ENCODE results near the gene ALDH4A1. TPM values are rescaled to one million over a fixed set of nuclear protein-coding genes. Genes with fewer than 3 reads are reported as not detected.

Gene ALDH4A1
- total RNA-seq, 1 donor from 2014 or later = 4.5 TPM

DNA sequence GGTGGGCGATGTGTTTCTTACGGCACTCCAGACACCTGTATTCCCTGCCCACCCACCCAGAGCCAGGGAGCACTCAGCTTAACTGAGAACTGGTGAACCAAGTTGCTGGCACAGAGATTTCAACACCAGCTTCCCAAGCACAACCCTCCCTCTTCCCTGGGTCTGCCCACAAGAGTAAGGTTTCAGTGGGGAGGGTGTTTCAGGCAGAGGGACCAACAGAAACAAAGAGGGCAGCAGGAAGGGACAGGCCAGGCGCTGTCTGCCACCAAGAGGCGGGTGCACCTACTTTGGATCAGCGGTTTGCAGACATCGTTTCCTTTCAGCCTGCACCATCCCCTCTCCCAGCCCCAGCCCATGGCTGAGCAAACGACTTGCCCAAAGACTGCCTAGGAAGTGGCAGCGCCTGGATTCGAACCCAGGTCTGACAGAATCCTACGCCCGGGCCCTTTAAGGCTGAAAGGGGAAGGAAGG lies 21.9 kb upstream of the ALDH4A1 start:
- DNase-seq (ENCODE audit: low spot score in 2 of 2) (no peak), FAIRE-seq (no peak)

DNA sequence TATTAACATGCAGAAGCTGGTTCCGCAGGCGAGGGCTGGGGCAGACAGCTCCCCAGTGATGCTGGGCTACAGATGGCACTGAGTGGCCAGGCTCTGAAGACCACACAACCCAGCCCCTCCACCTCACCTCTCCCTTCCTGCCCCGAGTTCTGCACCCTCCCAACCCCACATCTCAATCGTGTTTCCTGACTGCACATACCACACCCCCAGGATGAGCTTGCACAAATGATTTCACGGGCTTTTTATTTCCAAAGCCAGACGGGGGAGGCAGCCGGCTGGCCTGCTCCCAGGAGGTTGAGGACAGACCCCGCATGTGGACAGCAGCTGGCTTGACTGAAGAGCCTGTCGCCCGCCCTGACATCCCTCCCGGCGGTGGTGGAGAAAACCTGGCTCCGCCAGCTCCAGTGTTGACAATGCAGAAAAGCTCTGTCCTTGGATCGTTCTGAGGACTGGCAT lies 21.4 kb upstream of the ALDH4A1 start:
- FAIRE-seq = no peak
- no peak for DNase-seq (ENCODE audit: low spot score in 2 of 2)

DNA sequence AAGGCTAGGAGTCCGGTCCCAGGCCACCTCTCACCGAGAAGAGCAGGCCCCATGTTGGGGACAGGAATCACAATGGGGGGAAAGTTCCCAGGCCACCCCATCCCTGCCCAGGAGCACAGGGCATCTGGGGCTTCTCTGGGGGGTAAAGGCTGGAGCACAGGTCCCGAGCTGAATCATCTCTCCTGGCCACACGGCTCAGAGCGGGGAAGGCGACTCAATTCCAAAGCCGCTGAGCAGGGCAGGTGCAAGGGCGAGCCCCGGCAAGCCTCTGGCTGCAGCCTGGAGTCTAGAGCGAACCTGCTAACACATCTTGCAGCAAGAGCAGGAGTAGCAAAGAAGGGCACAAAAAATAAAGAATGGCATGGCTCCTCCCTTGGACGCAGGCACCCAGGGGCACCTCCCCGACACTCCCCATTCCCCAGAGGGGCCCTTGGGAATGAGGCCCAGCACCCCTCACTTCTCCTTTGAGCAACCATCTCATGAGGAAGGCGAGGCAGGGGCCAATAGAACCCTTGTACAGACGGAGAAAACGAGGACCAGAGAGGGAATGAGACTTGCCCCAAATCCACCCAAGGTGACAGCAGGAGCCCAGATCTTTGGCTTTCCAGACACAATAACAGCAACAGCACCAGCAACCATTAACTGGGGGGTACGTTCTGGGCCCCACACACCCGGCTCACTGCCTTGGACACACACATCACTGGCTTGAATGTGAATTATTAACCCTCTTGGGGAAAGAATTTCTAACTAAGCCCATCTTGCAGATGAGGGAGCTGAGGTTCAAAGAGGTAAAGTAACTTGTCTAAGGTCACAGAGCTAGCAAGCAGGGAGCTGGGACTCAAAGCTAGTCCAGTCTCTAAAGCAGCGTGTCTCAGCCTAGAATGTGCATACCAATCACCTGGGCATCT lies 20.7 kb upstream of the ALDH4A1 start:
- no peak for DNase-seq (ENCODE audit: low spot score in 2 of 2)
- FAIRE-seq = no peak

DNA sequence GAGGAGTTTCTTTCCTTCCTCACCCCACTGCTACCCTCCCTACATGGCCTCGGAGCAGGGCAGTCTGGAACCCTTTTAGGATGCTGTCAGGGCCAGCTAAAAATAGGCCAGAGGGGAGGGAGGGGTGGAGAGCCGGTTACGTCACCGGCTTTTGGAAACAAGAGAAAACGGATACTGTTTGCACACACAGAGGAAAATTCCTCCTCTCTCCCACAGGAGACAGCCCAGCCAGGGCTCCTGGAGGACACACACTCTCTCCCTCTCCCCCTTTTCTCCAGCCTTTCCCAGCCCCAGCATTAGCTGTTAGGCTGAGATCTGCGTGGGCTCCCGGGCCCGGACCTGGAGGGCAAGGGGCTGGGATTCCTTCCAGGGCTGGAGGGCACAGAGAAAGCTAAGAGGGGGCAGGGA lies 20.0 kb upstream of the ALDH4A1 start:
- DNase-seq (ENCODE audit: low spot score in 2 of 2) (peak; percentile 66 to 84), FAIRE-seq (no peak)

DNA sequence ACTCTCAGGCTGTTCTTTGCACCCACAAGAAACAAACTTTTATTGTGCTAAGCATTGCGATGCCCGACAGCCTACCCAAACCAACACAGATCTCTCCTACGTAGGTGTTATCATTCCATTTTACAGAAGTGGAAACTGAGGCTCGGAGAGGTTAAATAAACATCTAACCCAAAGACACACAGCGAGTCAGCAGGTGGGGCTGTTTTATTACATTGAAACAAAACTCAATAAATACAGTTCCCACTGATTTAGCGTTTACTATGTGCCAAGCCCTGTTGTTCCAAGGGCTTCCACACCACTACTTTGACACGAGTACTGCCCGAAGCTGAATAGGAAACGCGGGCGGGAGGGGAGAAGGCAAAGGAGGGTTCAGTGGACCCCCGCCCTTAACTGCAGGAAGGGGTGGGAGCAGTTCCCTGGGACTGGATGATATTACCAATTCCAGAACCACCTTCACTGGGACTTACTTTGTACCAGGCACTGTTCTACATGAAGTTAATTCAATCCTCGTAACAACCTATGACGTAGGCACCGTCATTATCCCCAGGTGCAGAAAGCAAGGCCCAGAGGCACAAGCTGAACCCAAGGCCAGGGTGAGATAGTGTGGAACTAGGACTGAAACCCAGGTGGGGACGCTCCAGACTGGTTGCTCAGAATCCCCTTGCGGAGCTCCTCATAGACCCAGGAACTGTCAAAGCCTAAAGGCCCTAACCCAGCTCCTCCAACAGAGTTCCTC lies 19.3 kb upstream of the ALDH4A1 start:
- no peak for FAIRE-seq

DNA sequence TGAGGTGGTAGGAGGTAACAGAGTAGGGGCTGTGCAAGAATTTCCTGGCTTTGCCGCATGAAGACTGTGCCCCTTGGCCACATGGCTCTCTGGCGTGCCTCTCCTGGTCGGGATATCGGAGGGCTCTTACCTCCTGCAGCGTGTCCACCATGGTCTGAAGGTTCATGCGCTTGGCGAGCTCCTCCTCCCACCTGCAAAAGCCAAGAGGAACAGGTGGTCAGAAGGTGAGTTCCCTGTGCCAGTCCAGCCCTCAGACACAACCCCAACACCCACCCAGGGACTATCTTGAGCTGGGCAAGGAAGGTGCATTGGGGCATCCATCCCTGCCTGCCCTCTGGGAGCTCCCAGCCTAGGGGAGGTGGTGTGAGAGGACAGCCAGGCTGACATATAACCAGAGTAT lies 18.6 kb upstream of the ALDH4A1 start:
- DNase-seq (ENCODE audit: low spot score in 2 of 2) (no peak), FAIRE-seq (no peak)

More for the DNA sequence above, 19.3 kb upstream of the ALDH4A1 start:
- no peak for DNase-seq (ENCODE audit: low spot score in 2 of 2)

DNA sequence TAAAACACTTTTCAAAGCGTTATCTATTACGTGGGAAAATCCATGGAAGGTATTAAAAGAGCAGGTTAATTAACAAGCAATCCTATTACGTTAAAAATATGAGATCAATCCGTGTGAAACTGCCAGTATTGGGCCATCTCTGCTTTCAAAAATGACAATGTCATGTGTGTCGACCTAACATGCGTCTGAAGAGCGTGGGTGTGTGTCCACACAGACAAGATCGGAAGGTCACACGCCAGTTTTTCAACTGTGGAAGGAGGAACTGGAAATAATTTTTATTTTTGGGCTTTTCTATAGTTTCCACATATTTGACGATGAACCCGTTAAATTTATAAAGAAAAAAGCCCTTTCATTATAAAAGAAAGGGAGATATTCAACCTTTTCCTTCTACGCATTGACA lies 17.6 kb upstream of the ALDH4A1 start:
- no peak for DNase-seq (ENCODE audit: low spot score in 2 of 2)

DNA sequence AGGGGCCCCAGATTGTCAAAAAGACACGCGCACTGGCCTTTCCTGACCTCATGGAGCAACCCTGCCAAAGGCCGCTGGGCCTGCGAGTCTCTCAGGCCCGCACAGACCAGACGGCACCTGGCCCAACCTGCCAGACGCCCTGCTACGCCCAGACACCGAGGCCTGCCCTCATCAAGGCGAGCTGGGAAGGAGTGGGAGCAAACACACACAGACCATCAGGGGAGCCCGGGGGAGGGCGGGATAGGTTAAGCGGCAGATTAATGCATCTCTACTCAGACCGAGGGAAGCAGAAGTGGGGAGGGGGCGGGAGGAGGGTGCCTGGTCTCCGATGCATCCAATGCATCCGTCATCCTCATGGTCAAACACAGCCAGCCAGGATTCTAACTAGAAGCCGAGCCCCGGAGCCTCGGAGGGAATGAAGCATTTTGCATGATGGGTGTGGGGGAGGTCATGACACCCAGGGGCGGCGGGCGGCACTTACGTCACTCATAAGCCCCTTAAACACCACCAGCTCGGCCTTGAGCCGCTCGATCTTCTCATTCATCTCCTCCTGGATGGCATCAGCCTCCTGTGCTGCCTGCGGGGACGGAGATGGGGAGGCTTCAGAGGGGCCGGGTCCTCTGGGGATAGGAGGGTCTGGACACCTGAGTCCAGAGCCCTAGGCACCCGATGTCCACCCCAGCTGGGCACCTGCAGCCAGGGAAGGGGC lies 17.0 kb upstream of the ALDH4A1 start:
- DNase-seq (ENCODE audit: low spot score in 2 of 2) = no peak
- no peak for FAIRE-seq

More for the DNA sequence above, 17.6 kb upstream of the ALDH4A1 start:
- FAIRE-seq = no peak

DNA sequence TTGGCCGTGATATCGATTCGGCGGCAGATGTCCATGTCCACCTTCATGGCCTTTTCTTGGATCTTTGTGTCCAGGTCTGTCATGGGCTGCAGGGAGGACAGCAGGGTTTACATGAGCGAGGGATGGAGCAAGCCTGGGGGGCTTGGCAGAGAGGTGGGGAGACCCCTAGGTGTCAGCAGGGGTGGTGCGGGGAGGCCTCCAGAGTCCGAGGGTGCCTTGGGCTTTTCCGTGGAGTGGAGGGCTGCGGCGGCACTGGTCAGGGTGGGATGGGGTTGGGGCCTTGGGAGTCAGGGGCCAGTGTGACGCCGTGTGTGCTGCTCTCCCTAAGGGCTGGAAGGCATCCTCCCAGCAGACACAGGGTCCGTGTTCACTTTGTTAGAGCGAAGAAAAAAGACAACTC lies 16.1 kb upstream of the ALDH4A1 start:
- no peak for FAIRE-seq
- DNase-seq (ENCODE audit: low spot score in 2 of 2) = no peak

DNA sequence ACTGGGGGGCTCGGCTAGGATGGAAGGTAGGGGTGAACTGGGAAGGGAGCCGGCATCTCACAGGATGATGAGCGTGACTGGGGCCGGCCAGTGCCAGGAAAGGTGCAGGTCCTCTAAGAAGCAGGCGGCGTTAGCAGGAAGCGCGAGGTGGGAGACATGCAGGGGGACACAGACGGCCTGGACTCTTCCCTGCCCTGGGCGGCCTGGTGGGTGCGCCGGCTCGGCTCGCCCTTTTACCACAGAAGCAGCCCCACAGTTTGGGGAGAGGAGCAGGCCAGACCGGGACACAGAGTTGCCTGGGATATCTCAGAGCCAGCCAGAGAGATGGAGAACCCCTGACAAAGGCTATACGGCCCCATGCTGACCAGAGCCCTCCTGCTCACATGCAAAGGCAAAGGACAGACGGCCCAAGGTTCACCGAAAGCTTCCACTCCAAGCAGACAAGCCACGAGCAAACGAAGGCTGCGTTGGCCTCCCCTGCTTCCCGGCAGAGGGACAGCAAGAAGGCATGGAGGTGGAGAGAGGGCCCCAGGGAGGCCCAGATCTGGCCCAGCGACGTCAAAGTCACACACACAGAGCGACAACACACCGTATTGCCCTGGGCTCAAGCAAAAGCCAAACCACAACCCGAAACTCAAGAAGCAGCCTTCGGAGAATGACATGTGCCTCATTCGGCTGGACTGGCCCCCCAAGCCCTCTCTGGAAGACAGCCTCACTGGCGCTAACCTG lies 14.9 kb upstream of the ALDH4A1 start:
- FAIRE-seq (no peak), DNase-seq (ENCODE audit: low spot score in 2 of 2) (no peak)

DNA sequence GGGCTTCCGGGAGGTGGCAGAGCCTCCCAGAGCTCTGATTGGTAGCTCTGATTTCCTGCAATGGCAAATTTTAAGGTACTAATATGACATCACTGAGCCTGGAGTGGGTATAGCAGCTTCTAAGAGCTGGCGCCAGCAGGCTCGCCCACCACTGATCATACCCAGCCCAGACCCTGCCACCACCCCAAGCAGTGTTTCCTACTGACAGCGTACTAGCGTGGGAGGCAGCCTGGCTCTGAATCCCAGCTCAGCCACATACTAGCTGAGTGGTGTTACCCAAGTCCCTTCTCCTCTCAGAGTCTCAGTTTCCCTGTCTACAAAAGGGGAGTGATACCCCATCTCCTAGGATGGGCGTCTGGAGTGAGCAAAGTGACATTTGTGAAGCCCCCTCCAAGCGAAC lies 13.0 kb upstream of the ALDH4A1 start:
- DNase-seq (ENCODE audit: low spot score in 2 of 2) (no peak), FAIRE-seq (no peak)

DNA sequence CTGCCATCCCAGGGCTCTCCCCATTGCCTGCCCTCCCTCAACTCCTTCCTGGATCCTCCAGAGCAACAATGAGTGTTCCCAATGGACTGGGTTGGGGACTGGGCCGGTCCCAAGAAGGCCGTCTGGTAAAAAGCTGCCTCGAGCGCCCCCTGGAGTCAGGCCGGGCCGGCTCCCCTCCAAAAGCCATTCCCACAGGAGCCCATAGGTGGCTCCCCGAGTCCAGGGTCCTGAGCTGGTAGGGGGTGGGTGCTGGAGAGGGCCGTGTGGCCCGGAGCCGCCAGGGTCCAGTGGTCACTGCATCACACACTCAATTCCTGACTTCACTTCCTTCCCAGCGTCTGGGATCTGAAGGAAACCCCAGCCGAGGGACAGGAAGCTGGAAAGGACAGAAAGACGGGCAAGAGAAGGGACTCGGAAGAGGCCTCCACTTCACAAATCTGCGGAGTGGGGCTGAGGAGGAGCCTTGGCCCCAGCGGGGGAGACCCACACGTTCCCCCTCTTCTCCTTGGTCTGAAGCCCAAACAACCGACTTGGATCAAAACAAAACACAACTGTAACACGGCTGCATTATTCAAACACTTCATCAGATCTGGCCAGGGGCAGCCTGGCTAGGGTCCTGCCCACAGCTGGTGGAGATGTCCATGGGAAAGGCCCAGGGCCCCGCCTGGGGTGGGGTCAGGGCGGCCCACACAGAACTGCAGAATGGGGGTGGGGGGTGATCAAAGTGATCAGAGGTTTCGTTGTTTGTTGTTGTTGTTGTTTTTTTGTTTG lies 10.9 kb upstream of the ALDH4A1 start:
- FAIRE-seq (no peak), DNase-seq (ENCODE audit: low spot score in 2 of 2) (peak; percentile 71 to 90)

DNA sequence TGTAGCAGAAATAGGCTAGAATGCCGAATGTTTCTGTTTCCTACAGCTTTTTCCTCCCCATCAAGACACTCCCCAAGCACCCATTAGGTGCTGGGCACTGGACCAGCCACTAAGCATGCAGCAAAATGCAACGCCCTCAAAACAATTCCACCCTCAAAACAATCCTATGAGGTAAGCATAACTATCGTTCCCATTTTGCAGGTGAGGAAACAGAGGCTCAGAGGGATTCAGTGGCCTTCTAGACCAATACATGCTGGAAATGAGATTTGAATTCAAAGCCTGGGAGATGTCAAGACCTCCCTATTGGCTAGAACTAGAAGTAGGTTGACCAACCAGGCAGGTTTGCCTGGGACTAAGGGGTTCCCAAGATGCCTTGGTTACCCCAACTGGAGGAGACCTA lies 10.2 kb upstream of the ALDH4A1 start:
- no peak for FAIRE-seq

DNA sequence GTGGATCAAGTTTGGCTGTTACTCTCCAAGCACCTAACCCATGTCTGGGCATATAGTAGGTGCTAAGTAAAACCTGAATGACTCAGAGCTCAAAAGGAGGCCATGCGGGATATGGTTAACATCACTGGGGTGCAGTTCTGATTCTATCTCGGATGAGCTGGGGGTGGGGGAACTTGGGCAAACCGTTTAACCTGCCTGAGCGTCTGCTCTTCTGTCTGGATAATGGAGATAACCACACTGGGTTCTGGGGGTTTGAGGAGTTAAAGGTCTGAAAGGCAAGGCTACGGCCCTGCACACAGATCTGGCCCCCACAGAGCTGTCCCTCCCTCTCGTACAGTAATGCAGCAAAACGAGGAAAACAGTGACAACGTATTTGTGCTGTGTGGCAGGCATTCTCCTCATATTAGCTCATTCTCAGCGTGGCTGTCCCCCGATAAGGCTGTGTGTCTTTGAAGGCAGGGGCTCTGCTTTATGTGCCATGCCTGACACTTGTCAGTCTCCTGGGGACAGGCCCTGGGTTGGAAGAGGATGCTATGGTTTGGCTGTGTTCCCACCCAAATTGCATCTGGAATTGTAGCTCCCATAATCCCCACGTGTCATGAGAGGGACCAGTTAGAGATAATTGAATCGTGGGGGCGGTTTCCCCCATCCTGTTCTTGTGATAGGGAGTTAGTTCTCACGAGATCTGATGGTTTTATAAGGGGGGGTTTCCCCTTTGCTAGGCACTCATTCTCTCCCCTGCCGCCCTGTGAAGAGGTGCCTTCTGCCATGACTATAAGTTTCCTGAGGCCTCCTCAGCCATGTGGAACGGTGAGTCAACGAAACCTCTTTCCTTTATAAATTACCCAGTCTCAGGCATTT lies 6.8 kb upstream of the ALDH4A1 start:
- FAIRE-seq (no peak), DNase-seq (ENCODE audit: low spot score in 2 of 2) (no peak)

More for the DNA sequence above, 10.2 kb upstream of the ALDH4A1 start:
- DNase-seq (ENCODE audit: low spot score in 2 of 2) = no peak

DNA sequence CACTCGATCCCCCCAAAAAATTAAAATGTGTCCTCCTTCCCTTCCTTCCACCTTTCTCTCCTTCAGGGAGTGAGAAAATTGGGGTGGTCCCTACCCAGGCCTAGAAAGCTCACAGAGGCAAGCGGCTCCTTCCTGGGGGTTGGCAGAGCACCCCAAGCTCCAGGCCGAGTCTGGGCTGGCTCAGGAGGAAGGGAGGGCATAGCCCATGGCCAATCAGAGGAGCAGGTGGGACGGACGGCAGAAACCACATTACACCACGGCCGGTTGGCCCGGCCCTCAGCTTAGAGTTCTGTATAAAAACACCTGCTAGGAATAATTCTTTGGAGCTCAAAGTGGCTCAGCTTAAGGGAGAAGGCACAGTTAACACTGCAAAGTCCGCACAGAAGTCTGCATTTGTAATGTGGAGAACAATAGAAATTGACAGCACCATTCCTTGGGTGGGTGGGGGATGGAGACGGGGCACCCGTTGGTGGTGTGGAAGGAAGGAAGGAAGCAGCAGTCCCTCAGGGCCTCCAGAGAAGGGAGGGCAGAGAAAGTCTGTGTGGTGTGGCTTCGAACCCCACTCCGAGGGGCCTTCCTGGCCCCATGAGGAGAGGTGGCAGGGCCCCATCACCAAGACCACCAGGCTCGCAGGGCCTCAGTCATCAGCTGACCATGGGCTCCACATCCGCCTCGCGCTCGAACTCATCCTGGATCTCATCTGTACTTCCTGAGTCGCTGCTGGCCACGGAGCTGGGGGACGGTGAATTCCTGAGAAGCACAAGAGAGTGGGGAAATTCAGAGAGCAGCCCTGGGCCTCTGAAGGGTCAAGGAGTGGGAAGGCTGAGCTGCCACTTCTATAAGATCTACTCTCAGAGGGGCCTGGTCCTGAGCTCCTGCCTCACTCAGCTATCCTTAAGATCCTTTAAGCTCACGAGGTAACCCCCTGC lies 5.8 kb upstream of the ALDH4A1 start:
- DNase-seq (ENCODE audit: low spot score in 2 of 2) (no peak), FAIRE-seq (no peak)

DNA sequence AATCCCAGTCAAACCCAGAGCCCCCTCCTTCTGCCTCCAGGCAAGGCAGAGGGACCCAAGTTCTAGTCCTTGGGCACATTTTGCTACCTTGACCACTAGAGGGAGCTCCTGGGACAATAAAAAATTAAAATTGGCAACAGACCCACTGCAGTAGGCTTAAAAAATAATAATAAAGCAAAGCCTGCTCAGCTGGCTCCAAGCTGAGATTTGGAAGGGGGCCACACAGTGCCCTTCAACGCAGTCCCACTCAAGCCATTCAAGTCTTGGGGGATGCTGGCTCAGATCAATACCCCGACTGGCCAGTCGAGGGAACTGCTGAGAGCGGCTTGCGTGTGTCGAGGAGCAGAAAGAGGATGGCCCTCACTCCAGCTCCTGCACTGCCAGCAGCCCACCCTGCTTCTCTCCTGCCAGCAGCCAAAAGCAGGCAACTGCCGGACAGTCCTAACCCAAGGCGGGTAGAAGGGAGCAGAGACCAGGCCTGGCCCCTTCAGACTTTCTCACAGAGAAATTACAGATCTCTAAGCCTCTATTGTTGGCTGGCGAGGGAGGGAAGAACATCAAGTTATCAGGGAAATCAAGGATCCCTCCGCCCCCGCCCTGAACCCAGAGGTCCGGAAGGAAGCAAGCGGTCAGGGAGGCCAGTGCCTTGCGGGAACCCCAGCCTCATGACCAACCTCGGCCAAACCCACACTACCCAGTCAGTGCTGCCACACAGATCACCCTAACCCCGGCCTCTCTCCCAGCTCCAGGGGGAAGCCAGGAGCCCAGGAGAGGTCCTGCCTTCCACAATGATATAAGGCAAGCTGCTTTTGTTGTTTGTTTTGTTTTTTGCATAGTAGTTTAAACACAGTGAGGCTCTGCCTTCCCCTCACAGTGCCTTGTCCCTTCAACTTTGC lies 4.9 kb upstream of the ALDH4A1 start:
- FAIRE-seq (no peak), DNase-seq (ENCODE audit: low spot score in 2 of 2) (peak in 1 of 2 donors; percentile 53)

Data from frontal cortex (tissue), 4 donors.